ENCODE data around the gene MYEOV. TPM values are rescaled to one million over a fixed set of nuclear protein-coding genes. Genes with fewer than 3 reads are reported as not detected.

The MYEOV gene
- total RNA-seq, 1 experiment from 2014 or later: 0.22 TPM

DNA sequence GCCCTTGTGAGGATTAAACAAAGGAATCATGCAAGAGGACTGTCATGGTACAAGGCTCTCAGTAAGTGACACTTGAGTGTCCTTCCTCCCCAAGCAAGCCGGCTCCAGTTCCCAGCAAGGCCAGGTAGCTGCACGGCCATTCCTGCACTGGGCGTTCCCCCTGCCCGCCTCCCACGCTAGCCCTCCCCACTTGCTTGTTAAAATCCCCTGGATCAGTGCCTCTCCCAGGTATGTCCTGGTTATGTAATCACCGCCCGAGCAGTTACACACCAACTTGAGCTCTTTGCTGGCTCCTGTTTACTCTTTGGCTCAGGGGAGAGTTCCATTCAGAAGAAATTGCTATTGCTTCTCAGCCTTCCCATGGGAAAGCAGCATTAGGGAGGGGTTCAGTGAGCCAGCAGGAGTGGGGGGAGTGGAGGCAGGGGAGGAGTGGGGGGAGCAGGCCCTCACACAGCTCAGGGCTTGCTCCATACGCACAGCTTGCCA is 19.4 kb upstream of the MYEOV start:
- Histone ChIP-seq H2BK20ac (ENCODE audit: low read depth, low read length, poor library complexity, severe bottlenecking) (no peak overlapping the region), H3K56ac (ENCODE audit: insufficient read length, low read depth, low read length) (no peak overlapping the region), H3K27ac (ENCODE audit: insufficient read length, low read depth, low read length) (no peak overlapping the region), H4K8ac (replicated peaks; ENCODE audit: insufficient read length, low read depth, low read length) (no peak overlapping the region), H2BK120ac (ENCODE audit: low read depth, low read length, poor library complexity, severe bottlenecking) (no peak overlapping the region), H3K79me2 (ENCODE audit: insufficient read depth, low read length) (no peaks in the 10 kb centered on the region), H2AK5ac (ENCODE audit: insufficient read length, low read length) (no peak overlapping the region), H3K79me1 (ENCODE audit: insufficient read depth, low read depth, low read length, poor library complexity, severe bottlenecking) (no peaks in the 10 kb centered on the region), H3K27me3 (ENCODE audit: insufficient read depth, low read length) (no peaks in the 10 kb centered on the region), H2BK12ac (ENCODE audit: insufficient read length, low read depth, low read length) (no peak overlapping the region), H3K23ac (ENCODE audit: insufficient read length, low read depth, low read length) (no peak overlapping the region), H3K4me1 (ENCODE audit: insufficient read depth, low read length) (no peaks in the 10 kb centered on the region), H4K91ac (ENCODE audit: insufficient read length, low read depth, low read length) (no peak overlapping the region), H3K14ac (ENCODE audit: insufficient read depth, low read length) (no peak overlapping the region), H3T11ph (ENCODE audit: low read length) (no peak overlapping the region), H3K4me2 (ENCODE audit: insufficient read depth, insufficient read length, low read length) (no peak overlapping the region), H3K4ac (ENCODE audit: low read depth, low read length) (no peak overlapping the region), H3K9ac (ENCODE audit: extremely low read depth, insufficient read length, low read length) (no peak overlapping the region), H4K5ac (ENCODE audit: insufficient read length, low read depth, low read length) (no peak overlapping the region), H2BK5ac (ENCODE audit: insufficient read length, low read length) (no peak overlapping the region), H2BK15ac (ENCODE audit: low read depth, low read length) (no peak overlapping the region), H3K9me3 (ENCODE audit: control insufficient read depth, low read depth, low read length) (no peaks in the 10 kb centered on the region), H3K23me2 (ENCODE audit: insufficient read length, low read depth, low read length, poor library complexity, severe bottlenecking) (no peaks in the 10 kb centered on the region), H3K18ac (ENCODE audit: insufficient read length, low read depth, low read length) (no peak overlapping the region), H4K20me1 (ENCODE audit: control insufficient read depth, insufficient read depth, insufficient read length) (no peaks in the 10 kb centered on the region), H2AFZ (ENCODE audit: low read length) (no peak overlapping the region)
- TF ChIP-seq, protein P1, sequence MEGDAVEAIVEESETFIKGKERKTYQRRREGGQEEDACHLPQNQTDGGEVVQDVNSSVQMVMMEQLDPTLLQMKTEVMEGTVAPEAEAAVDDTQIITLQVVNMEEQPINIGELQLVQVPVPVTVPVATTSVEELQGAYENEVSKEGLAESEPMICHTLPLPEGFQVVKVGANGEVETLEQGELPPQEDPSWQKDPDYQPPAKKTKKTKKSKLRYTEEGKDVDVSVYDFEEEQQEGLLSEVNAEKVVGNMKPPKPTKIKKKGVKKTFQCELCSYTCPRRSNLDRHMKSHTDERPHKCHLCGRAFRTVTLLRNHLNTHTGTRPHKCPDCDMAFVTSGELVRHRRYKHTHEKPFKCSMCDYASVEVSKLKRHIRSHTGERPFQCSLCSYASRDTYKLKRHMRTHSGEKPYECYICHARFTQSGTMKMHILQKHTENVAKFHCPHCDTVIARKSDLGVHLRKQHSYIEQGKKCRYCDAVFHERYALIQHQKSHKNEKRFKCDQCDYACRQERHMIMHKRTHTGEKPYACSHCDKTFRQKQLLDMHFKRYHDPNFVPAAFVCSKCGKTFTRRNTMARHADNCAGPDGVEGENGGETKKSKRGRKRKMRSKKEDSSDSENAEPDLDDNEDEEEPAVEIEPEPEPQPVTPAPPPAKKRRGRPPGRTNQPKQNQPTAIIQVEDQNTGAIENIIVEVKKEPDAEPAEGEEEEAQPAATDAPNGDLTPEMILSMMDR (conservative IDR thresholded peaks at IDR 0.05): no peak
- no peaks in the 10 kb centered on the region for H3K9me3 Mint-ChIP-seq
- H3K36me3 Mint-ChIP-seq (ENCODE audit: insufficient read depth in 1 of 3, low read depth in 3 of 3): no peaks in the 10 kb centered on the region
- H3K4me1 Mint-ChIP-seq: peaks cover 3 to 8% of the 10 kb centered on the region in 2 experiments; a peak in 2 of 4 replicates
- no peak overlapping the region for H3K4me3 Mint-ChIP-seq
- WGBS (ENCODE audit: extremely low coverage, insufficient read length, low lambda C conversion rate): no CpG with 5 or more reads among the region's 8 CpGs
- H3K27ac Mint-ChIP-seq: no peak overlapping the region
- H3K27me3 Mint-ChIP-seq (ENCODE audit: low read depth): peaks cover 5% of the 10 kb centered on the region
- no peak for DNase-seq

All from H9 (cell line).